Neural progenitor cell (in vitro differentiated cells): ENCODE measurements around the gene TLL2.

Source experiments
- CTCF ChIP-seq: fragments of 200-600 bp; sonication (generic); IDR thresholded peaks from 2 replicates; pipeline ENCODE4 v1.5.1; 2017; ENCODE audit warnings: antibody characterized with exemption, mild to moderate bottlenecking
- EZH2 ChIP-seq: fragments of 200-600 bp; sonication (generic); IDR thresholded peaks from 2 replicates; pipeline ENCODE4 v1.6.1; 2017; ENCODE audit warnings: antibody characterized with exemption, mild to moderate bottlenecking, moderate library complexity

- TF ChIP-seq CTCF (no peak), EZH2 (no peak)
Observed at GRCh38 chr10:96415150-96415890, 98.4 kb downstream of the TLL2 start.
